HG02870 (cell line): ENCODE results near the gene STAT6.
A peak's percentile ranks its signal among the peaks of the same experiment; 100 is the strongest.
"Not testable (repeated sequence)": the region's sequence is repeated elsewhere in the genome, so short reads cannot be mapped to it uniquely, and the experiment has no call there.

Experiments
- ATAC-seq: cut with Tn5 transposase; IDR thresholded peaks from one replicate; pipeline ENCODE4 v1.9.1; 2021; ENCODE audit warnings: mild to moderate bottlenecking, moderate library complexity; ENCODE audit not compliant: unreplicated experiment

Gene STAT6

DNA sequence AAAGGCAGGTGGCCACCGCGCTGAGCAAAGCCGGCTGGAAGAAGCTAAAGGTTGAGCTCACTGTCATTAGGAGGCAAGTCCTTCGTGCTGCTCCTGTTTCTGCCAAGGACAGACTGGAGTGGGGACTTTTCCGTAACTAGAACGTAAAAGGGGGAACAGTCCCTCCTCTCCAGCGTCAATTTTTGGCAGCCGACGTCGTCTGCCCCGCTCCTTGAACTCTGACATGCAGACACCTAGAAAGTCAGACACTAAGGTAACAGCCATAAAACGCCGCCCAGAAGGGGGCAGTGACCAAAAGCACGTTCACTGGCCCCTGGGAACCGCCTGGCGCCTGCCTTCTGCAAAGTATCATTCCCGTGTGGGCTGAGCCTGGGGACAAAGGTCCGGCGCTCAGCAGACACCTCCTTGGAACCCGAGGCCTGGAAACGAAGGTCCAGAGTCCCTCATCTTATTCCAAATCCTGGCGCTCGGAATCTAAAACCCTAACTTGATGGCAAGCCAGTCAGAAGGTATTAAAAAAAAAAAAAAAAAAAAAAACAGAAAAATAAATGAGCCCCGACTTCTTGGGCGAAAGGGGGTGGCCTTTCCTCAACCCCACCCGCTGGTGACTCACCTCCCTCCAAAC lies 16.1 kb upstream of the STAT6 start:
- ATAC-seq, result no peak

DNA sequence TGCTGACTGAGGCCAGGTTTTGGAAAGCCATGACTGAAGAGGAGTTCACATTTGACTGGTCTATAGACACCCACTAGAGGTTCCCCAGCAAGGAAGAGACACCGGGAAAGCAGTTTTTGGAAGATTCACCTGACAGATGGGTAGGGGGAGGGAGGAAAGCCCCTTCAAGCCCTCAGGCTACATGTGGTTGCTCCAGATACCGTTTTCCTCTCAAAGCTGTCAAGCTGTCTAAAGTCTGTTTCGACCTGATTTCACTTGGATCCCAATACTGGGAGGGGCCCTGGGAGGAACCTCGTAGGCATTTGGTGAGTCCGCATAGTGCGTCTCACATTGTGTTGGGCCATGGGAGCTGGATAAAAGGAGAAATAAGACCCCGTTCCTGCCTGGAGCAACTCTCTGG lies 15.4 kb upstream of the STAT6 start:
- ATAC-seq, result no peak

DNA sequence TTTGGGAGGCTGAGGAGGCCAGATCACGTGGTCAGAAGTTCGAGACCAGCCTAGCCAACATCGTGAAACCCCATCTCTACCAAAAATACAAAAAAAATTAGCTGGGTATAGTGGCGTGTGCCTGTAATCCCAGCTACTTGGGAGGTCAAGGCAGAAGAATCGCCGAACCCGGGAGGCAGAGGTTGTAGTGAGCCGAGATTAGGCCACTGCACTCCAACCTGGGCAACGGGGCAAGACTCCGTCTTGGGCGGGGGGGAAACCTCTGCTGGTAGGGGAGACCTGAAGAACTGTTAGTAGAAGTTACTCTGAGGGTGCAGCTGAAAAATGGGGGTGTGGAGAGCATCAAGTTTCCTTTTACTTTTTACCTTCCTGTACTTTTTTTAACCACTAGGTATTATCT lies 14.9 kb upstream of the STAT6 start:
- ATAC-seq, result no peak

DNA sequence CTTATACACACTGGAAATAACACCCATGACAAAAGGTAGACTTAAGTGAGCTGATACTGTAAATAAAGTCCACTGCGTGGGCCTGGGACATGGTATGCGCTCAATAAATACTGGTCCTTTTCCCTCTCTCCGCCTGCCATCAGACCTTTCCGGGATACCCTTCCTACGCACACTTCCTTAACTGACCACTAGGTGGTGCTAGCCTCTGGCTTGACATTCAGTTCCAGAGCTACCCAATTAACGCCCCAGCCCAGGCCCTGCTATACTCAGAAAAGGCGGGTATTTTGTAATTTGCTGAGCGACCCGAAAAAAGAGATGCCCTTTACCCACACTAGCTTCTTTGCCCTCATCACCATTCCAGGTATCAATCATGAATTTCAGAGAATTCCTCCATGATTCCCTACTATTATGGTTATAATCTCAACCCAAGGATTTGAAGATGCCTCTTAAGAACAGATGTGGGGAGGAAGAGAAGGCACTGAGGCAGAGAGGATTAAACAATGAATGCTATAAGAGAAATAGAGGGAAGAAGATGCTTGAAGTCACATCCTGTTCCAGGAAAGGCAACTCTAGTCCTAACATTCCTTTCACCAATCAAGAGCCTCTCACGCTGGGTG lies 13.2 kb upstream of the STAT6 start:
- no peak for ATAC-seq

DNA sequence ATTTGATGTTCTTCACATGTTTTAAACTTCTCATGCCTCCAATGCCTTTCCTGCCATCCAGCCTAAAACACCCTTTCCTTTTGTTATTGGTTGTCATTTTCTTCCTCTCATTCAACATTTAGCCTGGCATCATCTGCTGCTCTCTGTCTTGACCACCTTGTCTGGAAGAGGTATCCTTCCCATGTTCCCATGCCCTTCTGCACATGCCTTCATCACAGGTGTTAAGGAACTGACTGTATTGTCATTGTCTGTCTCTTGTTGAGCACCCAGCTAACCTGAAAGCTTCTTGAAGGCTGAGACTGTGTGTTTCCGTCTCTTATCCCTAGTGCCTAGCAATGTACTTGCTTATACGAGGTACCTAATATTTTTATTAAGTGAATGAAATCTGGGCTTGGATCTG lies 12.7 kb upstream of the STAT6 start:
- no peak for ATAC-seq

DNA sequence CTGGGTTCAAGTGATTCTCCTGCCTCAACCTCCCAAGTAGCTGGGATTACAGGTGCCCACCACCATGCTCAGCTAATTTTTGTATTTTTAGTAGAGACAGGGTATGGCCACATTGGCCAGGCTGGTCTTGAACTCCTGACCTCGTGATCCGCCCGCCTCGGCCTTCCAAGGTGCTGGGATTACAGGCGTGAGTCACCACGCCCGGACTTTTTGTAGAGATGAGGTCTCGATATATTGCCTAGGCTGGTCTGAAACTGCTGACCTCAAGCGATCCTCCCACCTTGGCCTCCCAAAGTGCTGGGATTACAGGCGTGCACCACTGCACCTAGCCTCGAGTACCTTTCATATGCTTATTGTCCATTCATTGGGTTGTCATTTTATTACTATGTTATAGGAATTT lies 9.6 kb upstream of the STAT6 start:
- not testable (repeated sequence) for ATAC-seq

DNA sequence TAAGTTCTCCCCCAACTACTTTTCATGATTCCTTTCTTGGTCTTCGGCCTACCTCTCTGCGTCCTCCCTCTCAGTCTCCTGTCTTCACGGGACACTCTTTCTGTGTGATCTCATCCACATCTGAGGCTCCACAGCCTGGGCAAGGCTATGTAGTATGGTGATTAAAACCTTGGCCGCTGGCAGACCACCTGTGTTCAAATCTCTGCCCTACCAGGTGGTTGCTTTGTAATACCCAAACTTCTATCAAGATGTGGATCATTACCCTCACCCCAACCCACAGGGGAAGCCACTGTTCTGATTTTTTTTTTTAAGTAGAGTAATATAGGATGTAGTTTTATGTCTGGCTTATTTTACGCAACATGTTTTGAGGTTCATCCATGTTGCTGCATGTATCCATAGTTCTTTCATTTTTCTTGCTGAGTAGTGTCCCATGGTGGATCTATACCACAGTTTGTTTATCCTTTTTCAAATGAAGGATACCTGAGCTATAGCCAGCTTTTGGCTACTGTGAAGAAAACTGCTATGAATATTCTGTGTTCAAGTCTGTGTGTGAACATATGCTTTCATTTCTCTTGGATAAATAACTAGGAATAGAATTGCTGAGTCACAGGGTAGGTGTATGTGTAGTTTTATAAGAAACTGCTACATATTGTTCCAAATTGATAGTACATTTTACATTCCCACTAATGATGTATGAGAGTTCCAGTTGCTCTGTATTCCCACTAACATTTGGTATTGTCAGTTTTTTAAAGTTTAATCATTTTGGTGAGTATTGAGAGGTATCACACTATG lies 8.3 kb upstream of the STAT6 start:
- ATAC-seq, result no peak

DNA sequence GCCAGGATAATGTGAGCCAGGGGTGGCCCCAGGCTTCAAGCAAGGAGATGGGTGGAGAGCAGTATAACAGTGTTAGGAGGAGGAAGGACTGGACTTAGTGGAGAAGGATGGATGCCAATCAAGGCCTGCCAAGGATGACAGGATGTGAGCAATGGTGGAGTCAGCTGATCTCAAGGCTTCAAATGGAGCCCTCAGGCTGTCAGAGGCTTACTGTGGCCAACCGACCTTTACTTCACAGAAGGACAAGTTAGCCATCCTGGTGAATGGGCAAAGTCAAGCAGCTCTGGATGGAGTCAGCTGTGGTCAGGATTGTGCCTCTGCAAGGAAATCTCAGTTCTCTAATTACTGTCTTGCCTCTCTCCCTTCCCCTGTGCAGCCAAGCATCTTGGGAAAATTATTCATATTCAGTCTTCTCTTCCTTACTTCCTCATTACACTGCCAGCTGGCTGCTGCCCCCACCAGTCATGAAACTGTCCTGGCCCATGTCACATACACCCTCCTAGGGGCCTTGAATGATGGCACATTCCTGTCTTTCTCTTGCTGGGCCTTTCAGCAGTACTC lies 7.6 kb upstream of the STAT6 start:
- ATAC-seq, result no peak

DNA sequence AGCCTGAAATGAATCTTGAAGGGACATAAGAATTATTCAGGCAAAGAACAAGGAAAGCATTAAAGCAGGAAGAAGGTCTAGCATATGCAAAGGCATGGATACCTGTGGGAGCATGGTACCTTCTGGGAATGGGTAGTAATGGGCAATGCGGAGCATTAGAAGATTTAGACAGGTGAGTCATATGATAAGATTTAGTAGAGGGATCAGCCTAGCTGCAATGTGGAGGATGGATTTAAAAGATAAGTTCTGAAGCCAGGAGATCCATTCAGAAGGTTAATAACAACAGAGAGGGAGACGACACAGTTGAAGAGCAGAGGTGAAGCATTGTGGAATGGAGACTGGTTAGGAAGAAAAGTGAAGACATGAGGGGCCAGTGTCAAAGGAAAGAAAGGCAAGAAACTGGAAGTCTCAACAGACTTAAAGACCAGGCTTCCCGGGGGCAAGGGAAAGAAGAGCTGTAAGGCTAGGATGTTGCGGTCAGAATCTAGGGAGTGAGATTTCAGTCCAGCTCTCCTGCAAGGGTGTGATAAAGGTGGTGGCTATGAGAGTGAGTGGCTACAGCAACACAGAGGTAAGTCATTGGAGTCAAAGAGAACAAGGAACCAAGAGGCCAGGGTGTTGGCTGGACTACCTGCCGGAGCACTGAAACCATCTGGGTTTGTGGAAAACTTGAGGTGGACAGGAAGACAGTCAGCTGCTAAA lies 5.6 kb upstream of the STAT6 start:
- ATAC-seq, result no peak

DNA sequence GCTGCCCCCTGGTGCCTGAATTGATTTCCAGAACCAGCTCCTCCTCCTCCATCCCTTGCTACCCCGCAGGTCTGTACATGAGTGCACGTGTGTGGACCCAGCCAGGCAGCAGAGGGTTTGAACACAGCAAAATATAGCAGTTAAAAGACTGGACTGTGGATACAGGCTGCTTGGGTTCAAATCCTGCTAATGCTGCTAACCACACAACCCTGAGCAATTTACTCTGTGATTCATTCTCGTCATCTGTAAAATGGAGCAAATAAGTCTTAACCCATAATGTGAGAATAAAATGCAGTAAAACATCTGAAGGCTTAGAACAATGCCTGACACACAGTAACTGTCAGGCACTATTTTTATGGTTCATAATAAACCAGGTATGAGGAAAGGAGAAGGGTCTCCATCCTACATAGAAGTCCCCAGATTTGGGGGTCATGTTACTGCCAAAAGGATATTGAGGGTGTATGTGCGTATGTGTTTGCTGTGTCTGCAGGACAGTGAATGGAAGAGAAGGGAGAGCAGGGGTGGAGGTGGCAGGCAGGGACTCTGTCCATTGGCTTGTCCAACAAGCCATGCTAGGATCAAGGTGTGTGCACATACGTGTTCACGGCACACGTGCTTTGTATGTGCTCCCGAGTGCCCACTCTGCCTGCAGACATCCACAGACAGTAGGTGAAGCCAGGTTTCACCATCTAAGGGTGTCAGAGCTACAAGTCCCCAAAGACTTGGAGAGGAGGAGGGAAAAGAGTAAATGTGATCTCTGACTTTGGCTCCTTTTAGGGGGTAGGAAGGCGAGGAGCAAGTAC lies 1.5 kb upstream of the STAT6 start:
- ATAC-seq, result no peak

DNA sequence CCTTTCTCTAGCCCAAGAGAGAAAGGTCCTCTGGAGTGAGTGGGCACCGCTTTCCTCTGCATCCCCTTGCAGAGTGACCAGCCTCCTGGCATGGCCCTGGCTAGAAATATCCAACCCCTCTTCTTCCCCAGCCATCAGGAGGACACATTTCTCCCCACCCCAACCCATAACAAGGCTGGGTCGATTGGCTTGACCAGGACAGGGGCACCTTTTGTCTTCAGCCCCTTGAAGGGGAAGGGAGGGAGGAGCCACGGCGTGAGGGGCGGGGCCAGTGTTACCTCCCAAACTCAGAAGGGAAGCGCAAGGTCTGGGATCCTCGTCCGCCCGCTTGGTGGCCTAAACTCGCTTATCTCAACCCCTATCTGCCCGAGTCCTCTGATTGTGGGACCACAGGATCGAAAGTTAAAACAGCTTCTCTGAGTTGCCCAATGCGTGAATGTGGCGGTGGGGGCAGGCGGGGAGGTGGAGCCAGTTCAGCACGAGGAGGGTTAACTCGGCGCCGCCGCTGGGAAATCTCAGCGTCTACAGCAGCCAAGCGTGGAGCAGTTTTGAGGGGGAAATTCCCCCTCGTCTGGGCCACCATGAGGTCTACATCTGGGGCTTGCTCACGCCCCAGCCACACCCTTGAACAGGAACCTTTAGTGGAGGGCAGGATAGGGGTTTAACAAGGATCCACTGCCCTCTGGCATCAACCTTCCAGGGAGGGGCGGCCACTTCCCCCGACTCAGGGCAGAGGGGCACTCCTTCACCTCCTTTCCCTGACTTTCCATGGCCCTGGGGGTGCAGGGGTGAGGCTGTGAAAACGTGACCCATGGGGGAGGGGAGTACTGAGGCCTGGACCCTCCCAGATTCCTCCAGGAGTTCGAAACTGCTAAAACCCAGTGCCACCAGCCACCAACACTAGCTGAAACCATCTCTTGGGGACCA lies 795 bp downstream of the STAT6 start:
- ATAC-seq, result peak; percentile 49

DNA sequence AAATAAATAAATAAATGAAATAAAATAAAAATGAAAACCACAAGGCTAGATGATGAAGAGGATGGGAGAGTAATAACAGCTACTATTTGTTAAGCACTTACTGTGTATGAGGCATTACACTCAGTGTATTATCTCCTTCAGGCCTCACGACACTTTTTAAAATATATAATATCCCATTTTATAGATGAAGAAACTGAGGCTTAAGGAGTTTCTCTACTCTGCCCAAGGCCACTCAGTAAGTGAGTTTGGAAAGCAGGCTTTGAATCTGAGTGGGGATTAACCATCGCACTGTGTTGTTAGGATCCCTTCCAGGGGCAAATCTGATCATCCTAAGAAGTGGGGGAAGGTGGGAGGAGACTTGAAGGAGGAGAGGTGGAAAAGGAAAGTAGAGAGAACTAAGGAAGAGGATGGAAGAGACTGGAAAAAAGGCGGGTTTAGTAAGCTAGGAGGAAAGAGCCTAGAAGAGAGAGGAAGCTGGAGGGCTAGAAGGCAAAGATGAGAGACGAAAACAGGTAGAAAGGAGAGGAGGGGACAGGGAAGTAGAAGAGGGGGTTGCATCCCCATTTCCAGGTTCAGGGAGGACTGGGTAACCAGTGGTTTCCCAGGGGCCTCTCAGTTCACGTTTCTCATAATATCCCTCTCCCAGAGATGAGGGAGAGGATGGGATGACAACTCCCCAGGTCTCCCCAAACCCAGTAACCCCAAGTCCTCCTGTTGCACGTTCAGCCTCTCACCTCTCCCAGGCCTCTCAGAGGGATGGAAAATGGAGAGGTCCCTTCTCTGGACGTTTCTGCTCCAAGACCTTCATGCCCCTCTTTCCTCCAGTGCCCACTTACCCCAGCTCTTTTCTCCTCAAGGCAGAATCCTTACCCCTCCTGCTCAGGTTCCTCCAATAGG lies 1.7 kb downstream of the STAT6 start:
- ATAC-seq, result no peak

DNA sequence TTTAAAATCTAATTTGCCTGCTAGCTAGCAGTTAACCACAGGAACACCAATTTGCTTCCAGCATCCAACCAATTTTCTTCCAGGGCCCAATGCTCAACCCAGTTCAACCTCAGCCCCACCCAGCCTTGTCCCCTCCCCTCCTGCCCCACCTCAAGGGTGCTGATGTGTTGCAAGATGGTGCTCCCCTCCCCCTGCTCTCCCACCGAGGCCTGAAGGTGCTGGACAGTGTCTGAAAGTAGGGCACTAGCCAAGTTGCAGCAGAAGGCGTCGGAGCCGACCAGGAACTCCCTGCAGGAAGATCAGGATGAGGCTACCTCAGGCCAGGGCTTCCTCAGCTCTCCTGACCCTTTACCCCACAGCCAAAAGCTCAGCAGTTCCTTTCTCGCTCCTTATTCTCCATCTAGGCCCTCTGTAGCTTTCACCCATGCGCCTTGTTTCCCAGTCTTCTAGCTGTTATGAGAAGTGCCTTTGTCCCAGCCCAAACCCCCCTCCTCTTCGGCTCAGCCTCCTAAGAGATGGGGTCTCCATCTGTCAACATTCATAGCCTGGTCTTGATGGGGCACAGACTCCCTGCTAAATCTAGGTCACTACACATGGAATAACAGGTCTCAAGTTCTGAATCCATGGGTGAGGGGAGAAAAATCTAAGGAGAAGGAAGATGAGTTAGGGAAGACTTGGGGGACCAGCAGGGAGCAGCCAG lies 3.6 kb downstream of the STAT6 start:
- ATAC-seq, result no peak

DNA sequence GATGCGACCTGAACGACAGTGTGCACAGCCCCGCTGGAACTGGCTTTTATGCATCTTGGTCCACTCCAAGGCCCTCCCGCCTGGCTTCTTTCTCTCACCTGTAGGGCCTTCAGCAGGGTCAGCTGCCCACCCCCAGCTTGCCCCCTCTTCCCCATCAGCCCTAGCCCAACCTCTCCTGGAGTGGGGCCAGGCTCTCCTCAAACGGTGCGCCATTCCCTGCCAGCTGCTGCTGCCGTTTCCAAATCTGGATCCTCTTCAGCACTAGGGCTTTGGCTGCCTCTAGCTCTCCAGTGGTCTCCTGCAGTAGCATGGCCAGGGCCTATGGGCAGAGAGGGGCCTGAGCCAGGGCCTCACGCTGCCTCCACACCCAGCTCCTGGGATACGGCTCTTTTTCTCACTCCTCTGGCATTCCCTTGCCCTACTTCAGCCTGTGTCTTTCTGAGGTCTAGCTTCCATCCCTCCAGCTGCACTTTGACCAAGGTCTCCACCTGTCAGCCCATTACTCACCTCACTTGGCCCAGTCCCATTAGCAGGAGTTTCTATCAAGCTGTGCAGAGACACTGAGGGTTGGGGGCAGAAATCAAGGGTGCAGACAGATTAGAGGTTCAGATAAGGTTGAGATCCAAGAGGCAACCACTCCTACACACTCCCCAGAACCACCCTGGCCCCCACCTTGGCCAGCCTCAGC lies 5.0 kb downstream of the STAT6 start:
- no peak for ATAC-seq

DNA sequence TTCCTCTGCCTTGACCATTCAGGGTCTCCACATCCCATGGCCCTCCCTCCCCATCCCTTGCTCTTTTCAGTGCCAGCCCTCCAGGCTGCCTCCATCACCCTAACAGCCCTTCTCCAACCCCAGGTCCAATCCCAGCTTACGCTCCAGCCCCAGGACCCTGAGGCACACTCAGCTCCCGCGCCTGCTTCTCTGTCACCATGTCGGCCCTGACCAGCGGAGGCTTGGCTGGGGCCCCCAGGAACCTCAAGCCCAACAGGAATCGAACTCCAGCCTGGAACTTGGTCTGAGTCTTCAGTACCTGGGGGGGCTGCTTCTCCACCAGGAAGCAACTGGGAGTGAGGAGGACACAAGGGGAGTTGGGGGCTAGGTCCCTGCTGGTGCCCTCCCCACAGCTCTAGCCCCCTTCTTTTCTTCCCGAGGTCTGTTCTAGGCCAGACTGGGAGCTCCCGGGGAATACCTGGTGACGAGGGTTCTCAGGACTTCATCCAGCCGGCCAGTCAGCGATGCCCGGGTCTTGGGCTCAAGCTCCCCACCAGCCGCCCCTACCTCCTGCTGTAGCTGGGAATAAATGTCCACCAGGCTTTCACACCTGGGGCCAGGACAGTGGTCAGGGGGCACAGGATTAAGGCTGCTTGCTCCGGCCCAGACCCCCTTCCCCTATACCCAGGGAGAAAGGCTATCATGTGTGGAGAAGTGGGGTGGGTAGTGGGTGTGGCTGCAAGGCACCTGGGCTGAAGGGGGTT lies 6.0 kb downstream of the STAT6 start:
- ATAC-seq, result no peak

DNA sequence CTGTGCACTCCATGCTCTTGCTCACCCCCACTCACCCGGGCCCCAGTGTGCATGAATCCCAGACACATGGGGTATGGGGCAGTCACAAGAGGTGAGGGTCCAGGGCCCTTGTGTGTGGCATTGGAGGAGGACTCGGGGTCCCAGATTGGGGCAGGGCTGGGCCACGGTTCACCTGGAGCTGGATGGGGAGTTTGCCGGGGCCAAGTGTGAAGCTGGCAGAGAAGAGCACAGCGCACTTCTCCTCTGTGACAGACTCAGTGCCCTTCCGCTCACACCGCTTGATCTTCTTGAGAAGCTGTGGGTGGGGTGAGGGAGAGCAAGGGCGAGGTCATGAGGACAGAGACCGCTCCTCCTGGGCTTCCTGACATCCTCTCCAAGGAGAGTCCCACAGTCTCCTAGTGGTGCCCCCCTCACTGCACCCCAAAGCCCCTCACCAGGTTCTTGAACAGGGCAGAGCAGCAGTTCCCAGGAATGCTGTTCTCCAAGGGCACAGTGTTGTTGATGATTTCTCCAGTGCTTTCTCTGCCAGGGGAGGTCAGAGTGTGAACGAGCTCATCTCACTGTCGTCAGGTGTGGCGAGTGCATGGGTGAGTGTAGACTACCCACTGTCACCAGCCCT lies 6.8 kb downstream of the STAT6 start:
- ATAC-seq, result no peak
